Pulmonary artery endothelial cell (primary cell): ENCODE data around the gene PRR14. TPM values are rescaled to one million over a fixed set of nuclear protein-coding genes. Genes with fewer than 3 reads are reported as not detected.
A peak's percentile ranks its signal among the peaks of the same experiment; 100 is the strongest.
"Not testable (repeated sequence)": the region's sequence is repeated elsewhere in the genome, so short reads cannot be mapped to it uniquely, and the experiment has no call there.

Source experiments
- DNase-seq: peaks from one replicate; pipeline ENCODE4 v3.0.0-alpha.2; 2011; ENCODE audit warnings: low read depth, low spot score
- total RNA-seq: library from RNA; depleted of rRNA; stranded (reverse); fragments of >200 nt; gene quantifications from 2 replicates; pipeline ENCODE4 v1.2.3, GENCODE V29; 2014

PRR14 gene
- total RNA-seq, 1 donor from 2014 or later = 6.7 TPM

- no peak for DNase-seq
Measured at GRCh38 chr16:30688701-30689100, 37.9 kb downstream of the PRR14 start.

- DNase-seq = no peak
Measured at GRCh38 chr16:30691907-30692306, 41.1 kb downstream of the PRR14 start.

GRCh38 chr16:30692396-30693064 lies 41.8 kb downstream of the PRR14 start:
- no peak for DNase-seq

DNA sequence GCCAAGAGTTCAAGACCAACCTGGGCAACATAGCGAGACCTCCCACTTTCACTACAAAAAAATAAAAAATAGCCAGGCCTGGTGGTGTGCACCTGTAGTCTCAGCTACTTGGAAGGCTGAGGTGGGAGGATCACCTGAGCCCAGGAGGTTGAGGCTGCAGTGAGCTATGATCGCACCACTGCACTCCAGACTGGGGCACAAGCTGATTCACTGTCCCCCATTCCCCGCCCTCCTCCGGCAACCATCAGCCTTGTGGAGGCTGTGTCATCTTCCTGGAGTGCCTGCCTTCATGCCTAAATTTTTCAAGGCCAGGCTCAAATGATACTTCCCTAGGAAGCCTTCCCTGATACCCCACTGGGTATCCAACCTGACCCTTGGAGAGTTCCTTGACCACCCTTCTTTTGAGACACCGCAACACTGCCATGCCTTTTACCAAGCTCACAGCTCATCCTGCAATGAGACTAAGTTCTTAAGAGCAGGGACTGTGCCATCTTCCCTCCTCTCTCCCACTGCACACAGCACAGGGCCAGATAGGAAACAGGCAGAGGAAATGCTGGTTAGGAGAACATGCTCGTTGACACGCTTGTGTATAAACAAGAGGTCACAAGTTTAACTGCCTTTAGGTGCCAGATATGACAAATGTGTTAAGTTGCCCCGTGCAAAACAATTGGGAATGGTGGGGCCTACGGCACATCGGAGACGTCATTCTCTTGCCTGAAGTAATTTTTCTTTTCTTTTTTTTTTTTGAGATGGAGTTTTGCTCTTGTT lies 44.4 kb downstream of the PRR14 start:
- peak; percentile 19 for DNase-seq

DNA sequence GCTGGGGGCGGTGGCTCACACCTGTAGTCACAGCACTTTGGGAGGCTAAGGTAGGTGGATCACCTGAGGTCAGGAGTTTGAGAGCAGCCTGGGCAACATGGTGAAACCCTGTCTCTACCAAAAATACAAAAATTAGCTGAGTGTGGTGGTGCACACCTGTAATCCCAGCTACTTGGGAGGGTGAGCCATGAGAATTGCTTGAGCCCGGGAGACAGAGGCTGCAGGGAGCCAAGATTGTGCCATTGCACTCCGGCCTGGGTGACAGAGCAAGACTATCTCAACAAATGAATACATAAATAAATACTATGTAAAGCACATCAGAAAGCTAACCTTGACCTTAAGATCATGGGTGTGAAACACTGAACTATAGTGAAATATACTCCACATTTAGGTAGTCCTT lies 45.9 kb downstream of the PRR14 start:
- DNase-seq = not testable (repeated sequence)

DNA sequence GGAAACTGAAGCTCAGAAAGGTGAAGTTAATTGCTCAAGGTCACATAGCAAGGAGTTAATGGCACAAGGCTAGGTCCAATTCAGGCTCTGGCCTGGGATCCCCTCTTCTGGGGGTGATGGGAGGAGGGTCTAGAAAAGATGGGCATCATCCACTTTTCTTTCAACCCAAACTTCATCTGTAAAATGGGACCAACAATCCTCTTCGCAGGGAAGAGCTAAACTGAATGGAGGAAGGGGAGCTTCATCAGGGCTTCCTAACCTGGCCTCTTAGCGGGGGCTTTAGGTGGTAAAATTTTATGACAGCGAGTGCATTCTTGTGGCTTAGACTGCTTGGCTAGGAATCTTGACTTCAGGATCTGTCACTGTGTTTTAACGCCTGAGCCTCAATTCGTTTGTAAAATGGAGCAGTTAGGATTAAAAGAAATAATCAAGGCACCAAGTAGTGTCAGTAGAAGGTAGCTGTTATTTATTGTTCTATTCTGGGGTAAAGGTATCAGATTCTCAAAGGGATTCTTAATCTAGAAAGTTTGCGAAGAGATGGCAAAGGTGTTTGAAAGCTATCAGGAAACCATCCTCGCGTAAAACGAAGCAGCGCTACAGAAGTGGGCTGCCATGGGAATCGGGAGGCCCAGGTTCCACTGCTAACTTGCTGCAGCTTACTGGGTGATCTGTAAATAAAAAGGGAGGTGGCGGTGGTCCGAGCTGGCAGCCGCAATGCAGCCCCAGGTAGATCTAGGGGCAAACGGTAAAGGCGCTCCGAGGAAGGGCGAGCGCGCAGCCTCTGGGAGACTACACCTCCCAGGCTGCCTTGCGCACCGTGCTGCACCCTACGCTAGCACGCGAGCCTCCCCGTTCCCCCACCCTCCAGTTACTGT lies 46.7 kb downstream of the PRR14 start:
- DNase-seq = peak; percentile 88

GRCh38 chr16:30698139-30698815 lies 47.5 kb downstream of the PRR14 start:
- DNase-seq = peak; percentile 49

DNA sequence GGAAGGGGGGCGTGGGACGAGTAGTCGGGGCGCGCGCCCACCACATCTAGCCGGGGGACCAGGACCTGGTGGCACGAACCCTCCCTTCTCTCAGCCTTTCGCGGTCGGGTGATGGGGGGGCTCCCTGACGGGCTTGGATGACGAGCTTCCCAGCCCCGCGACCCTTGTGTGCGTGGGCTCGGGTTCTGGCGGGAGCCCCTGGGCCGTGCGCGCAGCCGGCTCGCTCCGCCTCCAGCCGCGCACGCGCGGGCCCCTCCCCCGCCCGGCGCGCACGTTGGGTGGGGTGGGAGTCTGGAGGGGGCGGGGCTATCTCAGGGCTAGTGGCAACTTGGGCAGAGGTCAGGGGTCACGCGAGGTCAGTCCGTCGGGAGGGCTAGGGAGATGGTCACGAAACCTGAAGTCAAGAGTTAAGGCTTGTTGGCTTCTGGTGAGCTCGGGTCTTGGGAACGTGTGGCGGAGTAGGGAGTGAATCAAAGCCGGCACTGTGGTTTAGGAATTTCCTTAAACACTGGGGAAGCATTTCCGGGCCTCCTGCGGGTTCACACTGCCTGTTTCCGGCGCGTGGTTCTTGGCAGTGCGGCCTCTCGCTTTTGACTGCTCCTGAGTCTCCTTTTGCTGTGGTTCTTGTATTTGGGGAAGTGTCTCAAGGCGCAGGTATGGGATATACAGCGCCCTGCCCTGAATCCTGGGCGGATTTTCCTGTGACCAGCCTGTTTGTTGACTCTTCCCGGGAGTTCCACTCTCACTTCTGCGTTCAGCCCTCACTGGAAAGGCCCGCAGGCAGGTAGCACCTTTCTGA lies 48.3 kb downstream of the PRR14 start, which contains the start of gene SRCAP:
TSS of gene SRCAP (plus strand) at position 356 of the 799 bp plus-strand sequence. CDS start 1,654 bp downstream, outside the sequence.
- peak; percentile 55 for DNase-seq

- no peak for DNase-seq
Measured at GRCh38 chr16:30699615-30700099, 48.9 kb downstream of the PRR14 start.

DNA sequence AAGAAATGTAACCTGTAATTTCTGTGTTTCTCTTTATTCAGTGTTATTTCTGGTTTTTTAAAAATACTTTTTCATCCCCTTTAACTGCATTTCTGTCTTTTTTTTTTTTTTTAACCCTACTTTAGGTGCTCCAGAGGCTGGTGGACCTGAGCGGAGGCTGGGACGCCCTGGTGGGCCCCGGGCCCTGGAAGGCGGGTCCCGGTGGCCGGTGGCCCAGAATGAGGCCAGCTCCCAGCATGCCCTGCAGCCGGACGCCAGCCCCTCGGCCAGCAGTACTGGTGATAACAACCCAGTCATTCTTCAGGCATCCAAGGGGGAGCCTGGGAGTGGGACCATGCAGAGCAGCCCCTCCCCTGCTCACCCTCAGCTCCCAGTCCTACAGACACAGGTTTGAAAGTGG lies 49.7 kb downstream of the PRR14 start:
- no peak for DNase-seq

GRCh38 chr16:30700971-30701370 lies 50.2 kb downstream of the PRR14 start:
- no peak for DNase-seq

- DNase-seq = not testable (repeated sequence)
Measured at GRCh38 chr16:30703071-30703470, 52.3 kb downstream of the PRR14 start.

DNA sequence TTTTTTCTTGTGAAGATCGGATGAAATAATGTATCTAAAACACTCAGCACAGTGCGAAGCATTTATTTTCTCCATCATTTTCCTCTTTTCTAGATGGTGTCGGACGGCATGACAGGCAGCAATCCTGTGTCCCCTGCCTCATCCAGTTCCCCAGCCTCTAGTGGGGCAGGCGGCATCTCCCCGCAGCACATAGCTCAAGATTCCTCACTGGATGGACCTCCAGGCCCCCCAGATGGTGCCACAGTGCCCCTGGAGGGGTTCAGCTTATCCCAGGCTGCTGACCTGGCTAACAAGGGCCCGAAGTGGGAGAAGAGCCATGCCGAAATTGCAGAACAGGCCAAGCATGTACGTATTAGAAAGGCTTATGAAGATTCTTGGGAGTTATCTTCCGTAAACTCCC lies 53.2 kb downstream of the PRR14 start:
- DNase-seq = no peak

Other genes starting within 250 kb of the PRR14 start
- 7.9 and 8.4 TPM in 2 replicates for gene ZNF771, start 243.4 kb upstream of the PRR14 start, total RNA-seq
- 37.5 and 38.2 TPM in 2 replicates for gene DCTPP1, start 220.9 kb upstream of the PRR14 start, total RNA-seq
- gene SEPHS2, start 205.1 kb upstream of the PRR14 start, total RNA-seq = 16.6 and 18.3 TPM in 2 replicates
- gene ITGAL, start 178.2 kb upstream of the PRR14 start, total RNA-seq = under 0.01 TPM in 1 of 2 replicates, not detected in the other
- gene ZNF768, start 124.4 kb upstream of the PRR14 start, total RNA-seq = 21.2 and 21.6 TPM in 2 replicates
- gene ZNF747, start 116.1 kb upstream of the PRR14 start, total RNA-seq = 5.7 and 7.0 TPM in 2 replicates
- gene ZNF764, start 92.6 kb upstream of the PRR14 start, total RNA-seq = 4.3 and 4.5 TPM in 2 replicates
- gene ZNF688, start 79.2 kb upstream of the PRR14 start, total RNA-seq = 6.7 and 7.4 TPM in 2 replicates
- gene ZNF785, start 65.3 kb upstream of the PRR14 start, total RNA-seq = 8.0 and 9.4 TPM in 2 replicates
- 4.3 and 5.0 TPM in 2 replicates for gene ZNF689, start 40.6 kb upstream of the PRR14 start, total RNA-seq
- 12.4 and 14.0 TPM in 2 replicates for gene FBRS, start 7.5 kb downstream of the PRR14 start, total RNA-seq
- gene SRCAP, start 48.2 kb downstream of the PRR14 start, total RNA-seq = 33.4 and 42.6 TPM in 2 replicates
- gene PHKG2, start 97.5 kb downstream of the PRR14 start, total RNA-seq = 20.9 and 21.2 TPM in 2 replicates
- 1.3 and 1.6 TPM in 2 replicates for gene CFAP119, start 111.1 kb downstream of the PRR14 start, total RNA-seq
- gene RNF40, start 111.4 kb downstream of the PRR14 start, total RNA-seq = 63.8 and 99.4 TPM in 2 replicates
- gene ZNF629, start 136.2 kb downstream of the PRR14 start, total RNA-seq = 6.1 and 7.8 TPM in 2 replicates
- 28.8 and 30.7 TPM in 2 replicates for gene BCL7C, start 243.1 kb downstream of the PRR14 start, total RNA-seq
- gene CTF1, start 245.7 kb downstream of the PRR14 start, total RNA-seq = 0.20 and 0.21 TPM in 2 replicates